ENCODE data around the gene USP28.

USP28 gene

DNA sequence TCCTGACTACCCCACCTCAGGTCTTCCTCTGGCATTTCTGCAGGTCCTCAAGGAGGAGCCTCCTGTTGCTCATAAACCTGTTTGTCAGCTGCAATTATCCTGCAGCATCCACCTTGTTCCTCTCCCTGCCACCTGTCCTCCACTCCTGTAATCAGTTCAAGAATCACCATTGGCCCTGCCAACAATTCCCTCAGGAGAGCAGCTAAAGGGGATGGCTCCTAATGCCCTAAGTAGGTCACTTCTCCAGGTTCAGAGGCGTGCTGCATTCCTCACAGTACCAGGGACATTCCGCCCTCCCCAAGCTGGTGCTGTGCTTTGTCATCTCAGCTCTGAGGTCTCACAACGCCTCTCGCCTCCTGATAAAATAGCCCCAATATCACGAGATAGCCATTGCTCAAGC is 93.7 kb downstream of the USP28 start:
- no peaks in the 10 kb centered on the region for H3K27me3 ChIP-seq (ENCODE audit: insufficient read depth, low read length, poor library complexity, severe bottlenecking)
- no peaks in the 10 kb centered on the region for H3K9me2 ChIP-seq (replicated peaks; ENCODE audit: low read depth, low read length)
- no peaks in the 10 kb centered on the region for H4K20me1 ChIP-seq (ENCODE audit: insufficient read depth, low read length, poor library complexity, severe bottlenecking)
- no peaks in the 10 kb centered on the region for H3K9me3 ChIP-seq (ENCODE audit: insufficient read depth, low read depth, low read length)
- H3K4me3 ChIP-seq (ENCODE audit: low read length, poor library complexity, severe bottlenecking), result no peak overlapping the region
- no peak overlapping the region for H3K4me2 ChIP-seq (ENCODE audit: low read depth, low read length, poor library complexity, severe bottlenecking)
- H3K9ac ChIP-seq (ENCODE audit: low read depth, low read length, poor library complexity, severe bottlenecking), result no peak overlapping the region
- H3F3A ChIP-seq (ENCODE audit: low read depth), result no peaks in the 10 kb centered on the region
- no peaks in the 10 kb centered on the region for H3K4me1 ChIP-seq (ENCODE audit: insufficient read depth, low read length, poor library complexity, severe bottlenecking)
- H3K36me3 ChIP-seq (ENCODE audit: insufficient read depth, low read length), result no peaks in the 10 kb centered on the region
- no peak for TF ChIP-seq EZH2phosphoT487 (IDR thresholded peaks at IDR 0.05; ENCODE audit: borderline replicate concordance)
- TF ChIP-seq, protein P1, sequence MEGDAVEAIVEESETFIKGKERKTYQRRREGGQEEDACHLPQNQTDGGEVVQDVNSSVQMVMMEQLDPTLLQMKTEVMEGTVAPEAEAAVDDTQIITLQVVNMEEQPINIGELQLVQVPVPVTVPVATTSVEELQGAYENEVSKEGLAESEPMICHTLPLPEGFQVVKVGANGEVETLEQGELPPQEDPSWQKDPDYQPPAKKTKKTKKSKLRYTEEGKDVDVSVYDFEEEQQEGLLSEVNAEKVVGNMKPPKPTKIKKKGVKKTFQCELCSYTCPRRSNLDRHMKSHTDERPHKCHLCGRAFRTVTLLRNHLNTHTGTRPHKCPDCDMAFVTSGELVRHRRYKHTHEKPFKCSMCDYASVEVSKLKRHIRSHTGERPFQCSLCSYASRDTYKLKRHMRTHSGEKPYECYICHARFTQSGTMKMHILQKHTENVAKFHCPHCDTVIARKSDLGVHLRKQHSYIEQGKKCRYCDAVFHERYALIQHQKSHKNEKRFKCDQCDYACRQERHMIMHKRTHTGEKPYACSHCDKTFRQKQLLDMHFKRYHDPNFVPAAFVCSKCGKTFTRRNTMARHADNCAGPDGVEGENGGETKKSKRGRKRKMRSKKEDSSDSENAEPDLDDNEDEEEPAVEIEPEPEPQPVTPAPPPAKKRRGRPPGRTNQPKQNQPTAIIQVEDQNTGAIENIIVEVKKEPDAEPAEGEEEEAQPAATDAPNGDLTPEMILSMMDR (conservative IDR thresholded peaks at IDR 0.05; ENCODE audit: low read length), result no peak
- no peaks in the 10 kb centered on the region for H3K79me2 ChIP-seq (ENCODE audit: insufficient read depth, low read length)
- H2AFZ ChIP-seq (ENCODE audit: low read length), result no peak overlapping the region

DNA sequence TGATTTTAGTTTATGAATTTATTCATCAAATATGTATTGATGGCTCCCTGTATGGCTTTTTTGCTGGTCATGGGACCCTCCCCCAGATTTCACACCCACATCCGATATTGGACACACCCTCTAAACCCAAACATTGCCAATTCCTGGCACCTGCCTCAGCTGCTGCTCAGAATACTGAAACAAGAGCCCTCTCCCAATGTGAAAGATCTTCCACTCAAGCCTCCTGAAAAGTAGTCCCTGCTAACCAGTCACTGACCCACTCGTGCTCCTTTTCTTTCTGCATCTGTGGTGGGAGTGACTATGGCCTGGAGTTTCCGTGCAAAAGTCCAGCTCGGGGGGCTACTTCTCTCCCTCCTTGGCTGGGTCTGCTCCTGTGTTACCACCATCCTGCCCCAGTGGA is 95.9 kb downstream of the USP28 start, which contains the start of gene CLDN25:
CLDN25 (plus strand) TSS at position 301 of the 400 bp plus-strand sequence; CDS start at position 301, 0 bp downstream.
- no peaks in the 10 kb centered on the region for H3K79me2 ChIP-seq (ENCODE audit: insufficient read depth, low read length)
- H3K36me3 ChIP-seq (ENCODE audit: insufficient read depth, low read length), result no peaks in the 10 kb centered on the region
- H2AFZ ChIP-seq (ENCODE audit: low read length), result no peak within 1 kb of the TSS
- no peak within 1 kb of the TSS for H3K4me2 ChIP-seq (ENCODE audit: low read depth, low read length, poor library complexity, severe bottlenecking)
- H3K4me3 ChIP-seq (ENCODE audit: low read length, poor library complexity, severe bottlenecking), result no peak within 1 kb of the TSS
- no peaks in the 10 kb centered on the region for H4K20me1 ChIP-seq (ENCODE audit: insufficient read depth, low read length, poor library complexity, severe bottlenecking)
- TF ChIP-seq EZH2phosphoT487 (IDR thresholded peaks at IDR 0.05; ENCODE audit: borderline replicate concordance), result no peak
- TF ChIP-seq, protein P1 (conservative IDR thresholded peaks at IDR 0.05; ENCODE audit: low read length), result no peak
- H3K9me3 ChIP-seq (ENCODE audit: insufficient read depth, low read depth, low read length), result no peaks in the 10 kb centered on the region
- H3K4me1 ChIP-seq (ENCODE audit: insufficient read depth, low read length, poor library complexity, severe bottlenecking), result no peaks in the 10 kb centered on the region
- no peaks in the 10 kb centered on the region for H3F3A ChIP-seq (ENCODE audit: low read depth)
- no peaks in the 10 kb centered on the region for H3K9me2 ChIP-seq (replicated peaks; ENCODE audit: low read depth, low read length)
- H3K27me3 ChIP-seq (ENCODE audit: insufficient read depth, low read length, poor library complexity, severe bottlenecking), result no peaks in the 10 kb centered on the region
- no peak within 1 kb of the TSS for H3K9ac ChIP-seq (ENCODE audit: low read depth, low read length, poor library complexity, severe bottlenecking)

DNA sequence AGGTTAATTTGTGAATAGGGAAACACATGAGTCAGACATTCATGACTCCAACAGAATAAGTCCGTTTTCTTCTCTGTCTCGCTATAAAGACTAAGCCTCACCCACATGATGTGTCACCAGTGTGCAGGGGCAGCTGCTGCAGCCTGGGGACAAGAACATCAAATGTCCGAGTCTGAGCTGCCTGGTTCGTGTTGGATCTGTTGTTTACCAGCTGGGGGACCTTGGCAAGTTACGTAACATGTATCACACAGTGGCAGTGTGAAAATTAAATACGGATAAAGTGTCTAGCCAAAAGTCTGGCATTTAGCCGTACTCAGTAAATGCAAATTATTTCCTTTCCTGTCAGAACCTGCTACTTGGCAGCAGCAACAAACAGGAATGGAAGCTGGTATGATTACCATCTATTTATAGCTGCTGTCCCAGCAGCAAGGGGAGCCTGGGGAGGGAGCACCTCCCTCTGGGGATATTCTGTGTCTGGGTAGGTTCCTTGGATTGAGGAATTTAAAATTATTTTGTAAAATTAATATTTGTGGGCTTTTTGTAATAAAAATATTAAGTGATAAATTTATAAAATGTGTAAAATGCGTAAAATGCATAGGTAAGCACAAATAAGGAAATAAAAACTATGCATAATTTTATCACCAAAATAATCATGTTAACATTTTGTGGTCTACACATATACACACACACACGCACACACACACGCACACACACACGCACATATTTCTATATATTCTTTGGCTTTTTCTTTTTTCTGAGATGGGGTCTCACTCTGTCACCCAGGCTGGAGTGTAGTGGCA is 97.1 kb downstream of the USP28 start:
- no peaks in the 10 kb centered on the region for H3K9me3 ChIP-seq (ENCODE audit: insufficient read depth, low read depth, low read length)
- no peak overlapping the region for H3K9ac ChIP-seq (ENCODE audit: low read depth, low read length, poor library complexity, severe bottlenecking)
- no peak overlapping the region for H3K4me3 ChIP-seq (ENCODE audit: low read length, poor library complexity, severe bottlenecking)
- peaks cover 2% of the 10 kb centered on the region for H3K79me2 ChIP-seq (ENCODE audit: insufficient read depth, low read length)
- H2AFZ ChIP-seq (ENCODE audit: low read length), result no peak overlapping the region
- H3K36me3 ChIP-seq (ENCODE audit: insufficient read depth, low read length), result no peaks in the 10 kb centered on the region
- TF ChIP-seq EZH2phosphoT487 (IDR thresholded peaks at IDR 0.05; ENCODE audit: borderline replicate concordance), result no peak
- TF ChIP-seq, protein P1 (conservative IDR thresholded peaks at IDR 0.05; ENCODE audit: low read length), result no peak
- H3K4me2 ChIP-seq (ENCODE audit: low read depth, low read length, poor library complexity, severe bottlenecking), result no peak overlapping the region
- H3F3A ChIP-seq (ENCODE audit: low read depth), result no peaks in the 10 kb centered on the region
- H3K27me3 ChIP-seq (ENCODE audit: insufficient read depth, low read length, poor library complexity, severe bottlenecking), result no peaks in the 10 kb centered on the region
- no peaks in the 10 kb centered on the region for H3K9me2 ChIP-seq (replicated peaks; ENCODE audit: low read depth, low read length)
- no peaks in the 10 kb centered on the region for H3K4me1 ChIP-seq (ENCODE audit: insufficient read depth, low read length, poor library complexity, severe bottlenecking)
- H4K20me1 ChIP-seq (ENCODE audit: insufficient read depth, low read length, poor library complexity, severe bottlenecking), result no peaks in the 10 kb centered on the region

All from Loucy (cell line).